Amniotic stem cell (primary cell): ENCODE measurements around the gene CRELD2.

Experiments
- DNase-seq: peaks from one replicate; lab custom pipeline; 2025; lab: John Stamatoyannopoulos, UW

The CRELD2 gene

GRCh38 chr22:49958366-49958921 is 40.0 kb downstream of the CRELD2 start:
- DNase-seq = no peak

- DNase-seq = no peak
These were observed 40.7 kb downstream of the CRELD2 start for GRCh38 chr22:49958931-49959781.

- DNase-seq = no peak
These were observed 41.3 kb downstream of the CRELD2 start for GRCh38 chr22:49959782-49960158.

- peak; percentile 84 for DNase-seq
These were observed 41.9 kb downstream of the CRELD2 start, which contains the start of gene PIM3 for GRCh38 chr22:49960159-49961004. PIM3 (plus strand) TSS chr22:49960772; CDS start chr22:49960948, 176 bp downstream.

GRCh38 chr22:49961005-49961600 is 42.7 kb downstream of the CRELD2 start:
- no peak for DNase-seq

GRCh38 chr22:49961601-49962011 is 43.2 kb downstream of the CRELD2 start:
- DNase-seq = no peak

- DNase-seq = peak; percentile 69
These were observed 43.7 kb downstream of the CRELD2 start for GRCh38 chr22:49962012-49962750.

GRCh38 chr22:49962751-49963646 is 44.6 kb downstream of the CRELD2 start:
- no peak for DNase-seq

- no peak for DNase-seq
These were observed 45.2 kb downstream of the CRELD2 start for GRCh38 chr22:49963647-49964026.

GRCh38 chr22:49964136-49965090 is 46.0 kb downstream of the CRELD2 start:
- no peak for DNase-seq

GRCh38 chr22:49965091-49966040 is 46.9 kb downstream of the CRELD2 start:
- no peak for DNase-seq

- no peak for DNase-seq
These were observed 47.8 kb downstream of the CRELD2 start for GRCh38 chr22:49966041-49966773.

GRCh38 chr22:49966774-49967705 is 48.6 kb downstream of the CRELD2 start:
- no peak for DNase-seq

GRCh38 chr22:49967706-49968208 is 49.3 kb downstream of the CRELD2 start:
- no peak for DNase-seq

- DNase-seq = no peak
These were observed 49.9 kb downstream of the CRELD2 start for GRCh38 chr22:49968313-49968830.
